A549 treated with GW870086 at 1 μM for 4 hours (cell line): ENCODE results near the gene CUL5. TPM values are rescaled to one million over a fixed set of nuclear protein-coding genes. Genes with fewer than 3 reads are reported as not detected.

ENCODE experiments used
- total RNA-seq: library from RNA; stranded (reverse); fragments of 200-300 nt; extraction: Qiagen RNA extraction; gene quantifications from 5 replicates; pipeline ENCODE4 v1.2.3, GENCODE V29; 2022; ENCODE audit warnings: low read depth

The CUL5 gene
- total RNA-seq, result 5.2 to 12.5 TPM (median 8.7 TPM) in 5 replicates

GRCh38 chr11:108008656-108009496 is at the start of gene CUL5:
CUL5 (plus strand) TSS chr11:108008898; CDS start chr11:108009349, 451 bp downstream.

GRCh38 chr11:108121274-108122155 is 112.8 kb downstream of the CUL5 start, which contains the start of gene ACAT1:
ACAT1 (plus strand) TSS chr11:108121567; CDS start chr11:108121607, 40 bp downstream.

Other genes starting within 250 kb of the CUL5 start
- 42.2 to 53.3 TPM (median 49.0 TPM) in 5 replicates for gene SLC35F2, start 150.1 kb upstream of the CUL5 start, total RNA-seq
- gene RAB39A, start 80.5 kb upstream of the CUL5 start, total RNA-seq, result 0.15 to 0.72 TPM (median 0.39 TPM) in 5 replicates
- 62.6 to 86.0 TPM (median 66.1 TPM) in 5 replicates for gene ACAT1, start 112.7 kb downstream of the CUL5 start, total RNA-seq
- gene NPAT, start 213.7 kb downstream of the CUL5 start, total RNA-seq, result 3.3 to 6.1 TPM (median 4.4 TPM) in 5 replicates
- 6.8 to 10.5 TPM (median 8.5 TPM) in 5 replicates for gene ATM, start 214.2 kb downstream of the CUL5 start, total RNA-seq